CD4-positive, alpha-beta T cell treated with Interleukin-15 for 4 hours (primary cell): ENCODE data around the gene DCTN3.

Experiments used
- DNase-seq: peaks from one replicate; pipeline ENCODE4 v3.0.0-alpha.2; 2020; ENCODE audit warnings: low spot score

DCTN3 gene

DNA sequence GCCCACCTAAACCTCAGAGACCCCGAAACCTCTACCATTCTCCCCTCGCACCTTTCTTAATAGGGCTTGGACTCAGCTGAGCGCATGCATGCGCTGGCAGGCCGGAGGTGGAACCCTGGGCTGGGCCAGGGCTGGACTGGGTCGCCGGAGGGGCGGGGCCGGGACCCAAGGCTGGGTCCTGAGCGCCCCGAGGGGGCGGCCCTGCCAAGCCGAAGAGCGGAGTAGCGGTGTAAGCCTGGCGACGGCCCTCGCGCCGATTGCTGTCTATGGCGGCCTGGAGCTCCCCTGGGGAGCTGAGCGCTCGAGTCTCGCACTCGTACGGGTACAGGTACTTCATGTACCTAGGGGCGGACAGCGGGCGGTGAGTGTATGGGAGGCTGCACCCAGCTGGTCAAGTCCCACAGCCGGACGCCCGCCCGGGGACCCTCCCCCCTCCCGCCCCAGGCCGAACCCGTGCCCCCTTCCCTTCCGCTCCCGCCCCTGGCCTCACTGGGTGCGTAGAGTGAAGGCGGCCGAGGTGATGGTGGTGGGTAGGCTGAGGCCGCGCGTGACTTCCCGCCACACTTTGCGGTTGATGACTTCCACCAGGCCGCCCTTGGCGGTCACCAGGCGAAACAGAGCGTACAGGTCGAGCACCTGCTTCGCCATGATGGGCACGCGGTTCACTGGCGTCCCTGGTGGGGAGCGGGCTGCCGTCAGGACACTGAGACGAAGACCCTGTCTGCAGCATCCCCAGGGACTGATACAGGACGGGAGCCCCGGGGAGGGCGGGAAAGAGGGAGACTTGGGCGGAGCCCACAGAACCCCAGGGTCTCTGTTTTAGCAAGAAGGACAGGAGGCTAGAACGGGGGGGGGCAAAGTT, 3.3 kb upstream of the DCTN3 start:
- no peak for DNase-seq

DNA sequence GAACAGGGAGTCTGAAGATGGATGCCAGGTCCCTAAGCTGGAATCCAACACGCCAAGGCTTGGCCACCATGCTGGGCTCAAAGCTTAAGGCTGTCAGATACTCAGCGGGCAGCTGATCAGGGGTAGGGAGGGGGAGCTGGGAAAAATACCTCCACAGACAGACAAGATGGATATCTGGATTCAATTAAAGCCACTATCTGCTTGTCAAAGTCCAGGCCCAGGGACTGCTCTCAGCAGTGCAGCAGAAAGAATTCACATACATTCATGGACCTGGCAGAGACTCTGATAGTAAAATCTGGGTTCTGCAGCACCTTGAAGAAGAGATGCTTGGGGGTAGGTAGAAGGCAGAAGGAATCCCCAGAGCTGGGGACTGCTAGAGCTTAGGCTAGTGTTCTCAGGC, 5.2 kb downstream of the DCTN3 start:
- no peak for DNase-seq

DNA sequence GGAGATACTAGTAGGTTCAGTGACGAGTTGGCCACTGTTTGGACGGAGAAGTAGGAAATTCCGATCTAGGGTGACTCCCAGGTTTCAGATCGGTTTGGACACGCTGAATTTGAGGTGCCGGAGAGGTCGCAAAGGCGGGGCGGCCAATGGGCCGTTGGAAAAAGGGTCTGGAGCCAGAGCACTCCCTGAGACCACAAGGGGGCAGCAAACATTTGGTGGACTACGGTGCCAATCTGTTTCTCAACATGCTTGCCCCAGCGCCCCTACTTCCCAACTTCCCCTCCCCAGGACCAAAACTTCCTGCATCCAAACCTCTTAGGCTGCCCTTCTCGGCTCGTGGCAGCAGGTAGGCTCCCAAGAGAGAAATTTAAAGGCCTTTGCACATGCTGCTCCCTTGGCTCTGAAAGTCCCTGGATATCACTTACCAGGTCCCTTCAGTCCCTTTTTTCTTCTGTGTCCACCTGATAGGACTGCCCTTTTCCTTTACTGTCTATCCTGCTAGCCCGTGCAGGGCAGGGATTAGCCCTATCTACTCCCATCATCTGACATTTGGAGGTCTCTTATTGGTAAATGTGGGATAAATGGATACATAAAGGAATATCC, 7.4 kb downstream of the DCTN3 start:
- peak; percentile 73 for DNase-seq

DNA sequence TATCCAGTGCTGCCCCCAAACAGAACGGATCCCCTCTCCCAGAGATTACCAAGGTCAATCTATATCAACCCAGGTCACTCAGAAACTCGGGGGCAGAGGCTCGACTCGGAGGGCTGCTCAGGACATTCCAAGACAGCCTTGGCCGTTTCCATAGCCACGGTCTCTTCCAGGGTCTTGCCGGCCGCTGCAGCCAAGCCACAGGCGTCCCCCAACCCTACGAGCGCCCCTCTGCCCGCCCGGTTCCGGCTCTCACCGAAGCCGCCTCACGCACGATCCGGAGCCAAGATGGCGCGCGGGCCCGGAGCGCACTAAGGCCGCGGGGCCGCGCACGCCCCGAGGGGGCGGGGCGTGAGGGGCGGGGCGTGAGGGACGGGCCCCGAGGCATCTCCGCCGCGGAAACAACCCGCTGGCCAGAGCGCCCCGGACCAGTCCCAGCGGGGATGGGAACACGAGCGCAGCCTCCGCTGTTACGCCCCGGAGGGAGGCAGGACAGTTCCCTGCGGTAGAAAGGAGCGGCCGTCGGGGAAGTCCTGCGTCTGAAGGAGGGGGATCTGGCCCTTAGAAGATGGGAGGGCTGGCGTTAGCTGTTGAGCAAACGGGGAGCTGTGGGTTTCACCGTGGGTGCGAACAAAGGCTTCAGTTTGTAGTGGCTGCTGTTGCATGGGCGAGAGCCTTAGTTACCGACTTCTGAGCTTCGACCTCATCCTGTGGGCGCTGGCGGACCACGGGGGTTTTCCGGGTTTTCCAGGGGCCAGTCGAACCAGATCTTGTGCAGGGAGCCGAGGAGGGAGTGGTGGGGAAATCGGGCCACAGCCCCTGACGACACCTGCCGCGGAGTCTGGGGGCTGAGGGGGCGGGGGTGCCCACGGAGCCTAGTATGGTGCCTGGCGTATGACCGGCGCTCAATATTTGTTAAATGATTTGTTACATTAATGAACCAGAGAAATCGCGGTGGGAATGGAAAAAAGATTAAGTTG, 8.2 kb downstream of the DCTN3 start, which contains the start of gene RPP25L:
TSS of gene RPP25L (minus strand) at position 287 of the 977 bp plus-strand sequence. CDS start 801 bp downstream, outside the sequence.
- DNase-seq, result peak; percentile 82

DNA sequence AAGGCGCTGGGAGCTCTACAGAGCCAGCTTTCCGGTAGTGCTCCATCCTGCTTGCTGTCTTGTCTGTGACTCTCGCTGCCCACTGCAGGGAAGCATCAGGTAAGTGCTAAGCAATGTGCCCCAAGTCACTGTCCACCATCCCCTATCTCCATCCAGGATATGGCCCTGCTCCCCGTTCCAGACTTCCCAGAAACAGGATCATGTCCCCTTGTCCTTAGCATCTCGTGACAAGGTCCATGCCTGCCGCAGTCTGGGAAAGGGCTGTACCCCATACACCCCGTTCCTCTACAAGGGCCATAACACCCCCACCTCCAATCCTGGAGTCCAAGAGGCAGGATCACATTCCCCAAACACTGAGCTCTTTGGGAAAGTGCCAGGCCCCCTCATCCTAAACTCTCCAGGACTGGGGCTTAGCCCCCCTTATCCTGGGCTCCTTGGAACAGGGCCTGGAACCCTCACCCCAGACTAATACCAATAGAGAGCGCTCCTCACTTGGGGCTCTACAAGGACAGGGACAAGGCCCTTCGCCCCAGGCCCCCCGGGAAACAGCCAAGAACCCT, 9.0 kb downstream of the DCTN3 start:
- DNase-seq, result no peak

DNA sequence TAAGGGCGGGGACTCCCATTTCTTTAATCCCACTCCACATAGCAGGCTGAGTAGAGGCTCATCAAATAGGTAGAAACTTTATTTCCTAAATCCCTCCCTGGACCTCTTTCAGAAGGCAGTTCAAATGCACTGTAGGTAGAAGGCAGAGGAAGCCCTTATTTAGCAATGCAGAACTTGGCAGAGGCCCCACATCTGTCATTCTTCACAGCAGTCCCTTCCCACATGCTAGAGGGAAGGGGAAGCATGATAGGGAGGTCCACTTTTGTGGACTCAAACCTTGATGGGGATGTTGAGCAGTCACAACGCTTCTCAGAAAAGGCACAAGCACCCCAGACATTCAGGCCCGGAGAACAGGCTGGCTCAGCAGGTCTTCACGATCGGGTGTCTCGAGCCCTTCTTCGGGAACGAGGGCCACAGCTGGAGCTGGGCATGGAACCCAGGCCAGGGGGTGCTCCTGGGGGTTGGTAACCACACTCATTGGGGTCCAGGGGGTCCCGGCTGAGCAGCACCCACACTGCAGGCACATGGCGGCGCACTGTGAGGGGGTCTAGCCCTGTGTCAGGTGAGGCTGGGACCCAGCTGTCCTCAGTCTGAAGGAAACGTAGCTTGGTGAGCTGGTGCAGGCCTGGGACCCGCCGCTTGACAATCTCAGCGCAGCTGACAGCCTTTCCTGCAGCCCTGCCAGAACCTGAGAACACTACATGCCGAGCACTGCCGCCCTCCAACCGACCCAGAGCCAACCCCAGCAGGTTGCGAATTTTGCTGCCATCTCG, 9.7 kb downstream of the DCTN3 start:
- no peak for DNase-seq

DNA sequence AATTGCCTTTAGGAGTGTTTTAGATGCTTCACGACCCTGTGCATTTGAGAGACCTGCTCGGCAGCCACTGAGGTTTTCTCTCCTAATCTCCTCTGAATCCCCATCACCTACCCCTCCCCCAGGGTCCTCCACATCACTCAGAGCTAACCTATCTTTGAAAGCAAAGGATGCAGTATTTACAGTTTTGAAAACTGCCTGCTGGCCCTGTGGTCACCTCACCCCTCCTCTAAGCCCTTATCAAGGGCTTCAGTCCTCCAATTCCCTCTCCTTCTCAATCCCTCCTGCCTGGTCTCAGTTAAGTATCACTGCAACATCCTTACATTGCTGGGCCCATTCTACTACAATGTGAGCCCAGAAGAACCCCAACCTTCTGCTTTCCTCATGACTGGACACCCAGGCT, 13.0 kb downstream of the DCTN3 start:
- no peak for DNase-seq

DNA sequence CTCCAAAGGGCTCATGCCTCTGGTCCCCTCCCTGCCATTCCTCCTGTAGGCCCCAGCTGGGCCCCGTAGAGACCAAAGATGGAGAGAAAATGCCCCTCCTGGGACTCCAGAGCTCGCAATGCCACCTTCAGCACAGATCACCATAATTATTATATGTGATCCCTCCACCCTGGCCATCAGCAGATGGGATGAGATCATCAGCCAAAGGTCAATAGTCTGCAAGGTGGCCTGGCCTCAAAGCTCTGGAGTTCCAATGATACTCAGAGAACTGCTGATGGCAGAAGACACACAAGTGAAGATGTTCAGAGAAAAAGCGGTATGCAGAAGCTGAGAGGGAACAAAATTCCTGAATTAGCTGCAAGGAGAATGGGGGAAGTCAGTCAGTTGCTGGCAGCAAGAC, 13.4 kb downstream of the DCTN3 start:
- DNase-seq, result no peak

DNA sequence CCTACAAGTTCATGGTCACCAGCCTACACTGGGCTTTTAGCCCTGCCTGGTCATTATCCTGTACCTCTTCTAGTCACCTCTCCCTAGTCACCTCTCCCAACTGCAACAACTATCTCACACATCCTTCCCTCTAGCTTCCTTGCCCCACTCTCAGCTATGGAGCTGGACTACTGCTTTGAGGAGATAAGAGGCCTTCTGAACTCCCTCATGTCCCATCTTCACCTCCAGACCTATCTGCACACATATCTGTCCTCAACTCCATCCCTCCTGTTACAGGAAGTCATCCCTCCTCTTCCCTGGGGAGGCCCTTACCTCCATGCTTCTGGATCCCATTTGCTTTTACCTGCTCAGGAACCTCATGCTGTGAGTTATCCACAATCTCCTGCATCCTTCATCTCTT, 14.1 kb downstream of the DCTN3 start:
- DNase-seq, result no peak

DNA sequence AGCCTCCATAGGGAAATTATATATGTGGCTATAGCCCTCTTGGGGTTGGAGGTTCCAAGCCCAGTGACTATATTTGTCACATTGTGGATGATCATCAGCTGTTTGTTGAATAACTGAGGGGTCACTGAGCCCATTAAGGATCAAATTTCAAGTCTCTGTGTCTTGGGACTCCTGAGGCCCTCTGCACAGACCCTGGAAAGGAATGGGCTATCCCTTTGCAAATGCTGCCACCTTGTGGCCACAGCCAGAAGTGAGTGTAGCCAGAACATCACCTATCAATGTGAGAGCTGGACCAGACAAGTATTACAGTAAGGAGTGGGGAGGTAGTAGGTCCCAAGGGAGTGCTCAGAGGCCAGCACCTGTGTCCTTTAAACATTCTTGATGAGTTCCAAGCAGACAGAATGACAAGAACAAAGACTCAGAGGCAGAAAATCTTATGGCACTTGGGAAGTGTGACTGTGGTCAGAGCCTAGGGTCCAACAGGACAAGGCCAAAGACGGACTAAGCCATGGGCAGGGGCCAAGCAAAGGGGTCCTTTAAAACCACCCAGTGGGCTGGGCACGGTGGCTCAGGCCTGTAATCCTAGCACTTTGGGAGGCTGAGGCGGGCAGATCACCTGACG, 16.6 kb downstream of the DCTN3 start:
- peak; percentile 84 for DNase-seq

DNA sequence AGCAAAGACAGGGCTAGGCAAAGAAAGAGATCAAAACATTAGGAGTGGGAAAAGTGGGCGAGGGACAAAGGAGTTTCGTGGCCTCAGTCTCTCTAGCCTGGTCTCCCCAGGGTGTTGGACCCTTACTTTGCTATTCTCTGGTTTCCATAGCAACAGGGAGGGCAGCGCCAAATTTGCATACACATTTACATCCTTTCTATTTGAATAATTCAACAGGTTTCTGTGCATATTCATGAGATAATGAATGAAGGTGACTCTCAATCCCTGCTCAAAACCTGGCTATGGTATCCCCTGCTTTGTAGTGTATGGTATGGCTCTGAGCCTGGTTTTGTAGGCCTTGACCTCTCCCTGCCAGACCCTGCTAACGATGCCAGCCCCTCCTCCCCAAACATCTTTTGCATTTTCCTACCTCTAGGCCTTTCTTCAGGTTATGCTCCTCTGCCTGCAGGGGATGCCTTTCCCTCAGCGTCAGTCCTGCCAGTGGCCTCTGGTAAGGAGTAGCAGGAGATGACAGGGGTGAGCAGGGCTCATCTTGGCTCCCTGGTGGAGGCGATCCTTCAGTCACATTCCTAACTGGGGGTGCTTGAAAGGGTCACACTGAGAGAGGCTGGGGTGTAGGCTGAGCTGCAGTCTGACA, 18.2 kb downstream of the DCTN3 start:
- DNase-seq, result no peak

DNA sequence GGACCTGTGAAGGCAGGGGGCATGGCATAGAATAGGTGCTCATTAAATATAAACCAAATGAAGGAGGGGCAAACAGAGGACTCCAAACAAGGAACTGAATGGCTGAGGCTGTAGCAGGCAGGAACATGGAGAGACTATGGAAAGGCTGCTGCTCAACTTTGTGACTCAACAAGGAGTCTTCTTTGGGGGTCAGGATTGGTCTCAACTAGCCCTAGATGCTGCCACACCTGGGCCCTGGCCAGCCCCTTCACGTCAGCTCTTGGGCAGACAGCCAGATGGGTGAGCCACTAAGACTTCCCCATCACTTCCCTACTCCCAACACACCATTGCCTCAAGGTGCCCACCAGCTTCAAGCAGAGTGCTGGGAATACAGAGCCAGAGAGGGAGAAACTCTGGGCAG, 19.4 kb downstream of the DCTN3 start:
- DNase-seq, result no peak

DNA sequence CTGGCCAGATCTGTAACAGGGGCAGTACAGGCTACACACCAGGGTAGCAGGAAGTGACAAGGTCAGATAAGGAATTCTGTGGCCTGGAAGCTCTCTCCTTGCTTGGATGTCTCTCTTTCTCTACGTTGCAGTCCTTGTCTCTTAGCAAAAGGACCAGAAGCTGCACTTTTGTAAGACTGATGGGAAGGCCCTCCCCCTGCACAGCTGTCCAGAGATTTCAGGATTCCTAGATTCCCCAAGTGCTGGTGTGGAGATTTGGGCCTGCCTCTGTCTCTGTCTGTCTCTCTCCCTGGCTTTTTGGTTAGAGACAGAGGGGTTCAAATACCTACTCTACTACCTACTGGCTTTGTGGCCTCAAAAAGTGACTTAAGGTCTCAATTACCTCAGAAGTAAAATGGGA, 20.7 kb downstream of the DCTN3 start:
- no peak for DNase-seq

DNA sequence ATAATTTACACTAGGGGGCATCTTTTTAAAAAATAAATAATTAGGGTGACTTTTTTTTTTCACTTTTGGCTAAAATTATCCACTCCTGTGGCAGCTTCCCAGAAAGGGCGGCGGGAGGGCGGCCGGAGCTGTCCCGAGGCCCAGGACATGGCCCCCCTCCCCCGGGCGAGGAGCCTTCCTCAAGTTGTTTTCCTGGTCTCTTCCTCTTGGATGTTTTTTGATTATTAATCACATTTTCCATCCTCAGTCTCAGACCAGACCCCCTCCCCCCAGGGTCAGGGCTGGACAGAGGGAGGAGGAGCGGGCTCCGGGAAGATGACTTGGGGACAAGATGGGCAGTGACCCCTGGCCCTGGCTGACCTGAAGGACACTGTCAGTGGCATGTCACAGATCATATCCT, 26.1 kb downstream of the DCTN3 start:
- no peak for DNase-seq

DNA sequence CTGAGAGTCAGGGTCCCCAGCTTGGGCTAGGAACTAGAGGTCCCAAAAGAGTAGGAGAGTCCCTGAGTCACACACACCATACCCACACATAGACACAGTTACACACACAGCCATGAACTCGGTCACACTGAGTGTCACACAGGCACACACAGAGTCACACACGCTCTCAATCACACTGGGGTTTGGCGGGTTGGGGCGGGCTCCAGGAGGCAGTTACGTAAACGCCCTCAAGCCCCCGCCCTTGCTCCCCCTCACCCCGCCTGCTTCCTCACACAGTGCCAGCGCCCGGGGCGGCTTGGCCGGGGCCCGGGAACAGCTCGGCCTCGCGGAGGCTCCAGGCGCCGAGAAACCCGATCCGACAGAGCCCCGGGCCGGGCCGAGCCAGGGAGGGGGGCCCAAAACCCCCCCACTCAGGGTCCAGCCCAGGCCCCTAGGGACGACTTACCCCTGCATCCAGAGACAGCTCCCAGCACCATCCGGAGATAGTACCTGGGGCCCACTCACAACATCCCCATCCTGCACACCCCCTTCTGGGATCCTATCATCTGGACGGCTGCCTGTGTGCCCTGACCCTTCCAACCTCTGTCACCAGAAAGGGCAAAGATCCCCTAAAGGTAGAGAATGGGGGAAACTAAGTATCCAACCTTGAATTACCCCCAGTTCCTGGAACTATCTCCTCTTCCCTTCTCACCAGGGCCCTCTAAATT, 27.2 kb downstream of the DCTN3 start:
- DNase-seq, result no peak

DNA sequence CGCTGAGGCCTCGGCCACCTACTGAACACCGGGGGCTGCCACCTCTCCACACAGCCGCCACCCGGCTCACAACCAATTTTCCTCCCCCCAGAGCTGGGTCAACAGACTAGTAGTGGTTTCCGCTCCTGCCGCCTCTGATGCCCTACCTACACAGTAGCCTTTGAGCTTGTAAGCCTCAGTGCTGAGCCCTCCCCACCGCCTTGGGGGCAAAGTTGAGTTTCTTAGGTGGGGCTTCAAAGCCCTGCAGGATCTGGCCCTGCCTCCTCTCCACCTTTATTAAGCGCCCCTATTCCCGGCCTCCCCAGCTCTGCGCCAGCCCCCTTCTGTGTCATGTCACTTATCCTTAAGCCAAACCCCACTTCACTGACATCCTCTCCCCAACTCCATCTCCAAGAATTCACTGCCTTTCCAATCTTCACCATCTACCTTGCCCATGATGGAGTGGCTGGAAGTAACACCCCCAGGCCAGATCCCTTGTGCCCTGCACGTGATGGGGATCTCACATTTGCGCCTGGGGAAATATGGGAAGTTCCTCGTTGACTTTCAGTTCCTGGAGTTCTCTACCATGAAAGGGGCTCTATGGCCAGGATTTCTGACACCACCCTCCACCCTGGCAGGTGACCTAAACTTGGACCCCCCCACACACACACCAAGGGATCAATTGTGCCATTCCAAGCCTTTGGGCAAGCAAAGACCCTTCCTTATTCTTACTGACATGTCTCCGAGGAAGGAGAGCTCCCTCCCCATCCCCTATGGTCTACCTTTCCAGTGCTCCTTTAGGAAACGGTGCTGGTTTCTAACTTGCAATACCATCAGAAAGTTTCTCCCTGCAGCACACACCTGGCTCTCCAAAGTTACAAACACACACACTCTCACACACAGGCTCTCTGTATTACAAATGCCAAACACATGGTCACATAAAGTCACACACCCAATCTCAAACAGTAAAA, 28.1 kb downstream of the DCTN3 start:
- DNase-seq, result no peak

DNA sequence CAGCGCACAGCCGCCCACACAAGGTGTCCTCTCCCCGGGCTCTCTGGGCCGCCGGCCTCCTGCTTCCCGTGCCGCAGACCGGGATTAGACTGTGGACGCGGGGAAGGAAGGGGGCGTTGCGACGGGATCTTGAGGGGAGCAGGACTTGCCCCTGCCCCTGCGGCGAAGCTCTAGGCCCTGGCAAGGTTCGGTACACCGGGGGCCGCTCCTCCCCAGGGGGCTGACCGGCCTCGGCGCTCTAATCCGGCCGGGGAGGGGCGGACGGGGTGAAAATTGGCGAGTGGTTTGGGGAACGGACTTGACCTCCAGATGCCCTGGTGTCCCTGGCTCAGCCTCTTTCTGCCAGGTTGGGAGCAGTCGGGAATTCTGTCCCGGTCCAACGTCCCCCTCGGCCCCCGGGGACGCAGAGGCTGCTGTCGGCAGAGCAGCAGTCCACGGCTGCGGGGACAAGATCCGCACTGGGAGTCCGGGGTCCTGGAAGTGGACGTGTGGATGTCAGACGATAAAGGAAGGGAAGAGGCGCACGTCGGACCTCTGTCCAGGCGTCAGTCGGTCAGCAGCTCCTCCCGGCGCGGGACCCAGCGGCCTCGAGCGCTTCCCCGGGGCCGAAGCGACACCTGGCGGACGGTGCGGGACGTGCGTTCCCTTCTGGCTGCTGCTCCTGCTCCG, 28.9 kb downstream of the DCTN3 start:
- peak; percentile 67 for DNase-seq
